GM19239 (cell line): Measurements from ENCODE around the gene LRRC14B.

Experiments used
- DNase-seq: peaks from one replicate; pipeline ENCODE4 v3.0.0; 2011; ENCODE audit warnings: low spot score; ENCODE audit not compliant: insufficient read length
- FAIRE-seq: peaks from 2 replicates; lab custom pipeline; 2011; peaks lifted over from hg19 to GRCh38; lab: Jason Lieb, UNC

The LRRC14B gene

DNA sequence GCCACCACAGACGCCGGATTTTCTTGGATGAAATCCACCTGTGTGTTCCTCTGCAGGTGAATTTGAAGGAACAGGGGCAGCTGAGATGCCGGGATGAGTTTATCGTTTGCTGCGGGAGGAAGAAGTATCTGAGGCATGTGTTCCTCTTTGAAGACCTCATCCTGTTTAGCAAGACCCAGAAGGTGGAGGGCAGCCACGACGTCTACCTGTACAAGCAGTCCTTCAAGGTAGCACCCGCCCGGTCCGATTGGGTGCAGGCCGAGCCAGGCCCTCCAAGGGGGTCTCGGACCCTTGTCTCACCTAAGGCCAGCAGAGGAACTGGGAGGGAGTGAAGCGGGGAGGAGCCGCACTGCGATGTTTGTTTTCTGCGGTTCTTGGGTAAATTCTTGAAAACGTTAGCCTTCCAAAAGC, 18.4 kb upstream of the LRRC14B start:
- no peak for FAIRE-seq
- no peak for DNase-seq

- no peak for FAIRE-seq
Observed at GRCh38 chr5:173392-174290, 17.7 kb upstream of the LRRC14B start.

GRCh38 chr5:174291-174600, 17.0 kb upstream of the LRRC14B start:
- FAIRE-seq, result no peak
- no peak for DNase-seq

More at GRCh38 chr5:173392-174290, 17.7 kb upstream of the LRRC14B start:
- DNase-seq, result no peak

DNA sequence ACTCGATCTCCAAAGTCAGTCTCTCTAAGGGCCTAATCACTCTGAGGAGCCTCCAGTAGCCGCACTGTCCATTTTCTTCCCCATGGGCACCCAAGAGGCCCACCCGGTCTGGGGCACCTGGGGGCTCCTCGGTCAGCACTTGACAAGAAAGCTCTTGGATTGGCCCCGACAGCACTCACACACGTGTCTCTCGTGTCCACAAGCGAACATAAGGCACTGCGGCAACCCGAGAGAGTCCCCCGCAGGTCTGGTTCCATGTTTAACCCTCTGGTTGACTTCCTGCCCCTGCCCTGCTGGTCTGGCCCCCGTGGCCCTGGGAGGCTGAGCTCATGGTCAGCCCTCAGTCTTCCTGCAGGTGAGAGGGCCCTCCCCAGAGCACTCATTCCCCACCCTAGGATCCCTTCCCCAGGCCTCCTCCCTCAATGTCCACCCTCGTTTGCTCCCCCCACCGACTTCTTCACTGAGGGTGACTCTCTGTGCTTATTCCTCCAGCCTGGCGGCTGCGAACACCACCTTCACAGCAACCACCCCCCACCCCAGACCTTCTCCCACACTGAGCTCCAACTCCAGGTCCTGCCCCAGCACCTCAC, 16.3 kb upstream of the LRRC14B start:
- DNase-seq (no peak), FAIRE-seq (no peak)

- DNase-seq (no peak), FAIRE-seq (no peak)
Observed at GRCh38 chr5:176296-176823, 14.9 kb upstream of the LRRC14B start.

GRCh38 chr5:178110-178509, 13.2 kb upstream of the LRRC14B start:
- DNase-seq (no peak), FAIRE-seq (no peak)

- DNase-seq, result no peak
- FAIRE-seq, result no peak
Observed at GRCh38 chr5:179401-179800, 11.9 kb upstream of the LRRC14B start.

DNA sequence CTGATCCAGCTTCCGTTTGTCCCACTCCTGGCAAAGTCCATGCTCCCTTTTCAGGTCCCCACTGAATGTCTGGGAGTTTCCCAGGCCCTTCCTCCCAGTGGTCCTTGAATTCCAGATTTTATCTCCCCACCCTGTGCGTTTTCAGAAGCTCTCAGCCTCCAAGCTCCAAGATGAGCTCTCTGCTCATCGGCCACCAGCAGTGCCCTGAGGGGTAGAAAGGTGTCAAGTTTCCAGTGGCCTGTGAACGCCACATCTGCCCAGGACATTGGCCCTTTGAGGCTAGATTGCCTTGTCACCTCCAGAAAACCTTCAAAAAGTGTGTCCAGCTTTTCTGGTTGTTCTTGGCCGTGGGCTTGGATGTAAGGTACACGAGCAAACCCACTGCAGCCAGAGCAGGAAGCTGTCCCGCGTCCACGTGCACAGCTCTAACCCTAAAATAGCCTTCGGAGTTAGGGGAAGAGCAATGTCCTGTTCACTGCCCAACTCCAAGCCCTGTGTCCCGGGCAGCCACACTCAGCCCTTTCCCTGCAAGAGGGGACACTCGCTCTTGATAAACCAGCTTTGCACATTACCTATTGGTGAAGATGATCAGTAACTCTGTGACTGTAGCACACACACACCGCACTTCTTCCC, 10.9 kb upstream of the LRRC14B start:
- FAIRE-seq, result no peak

GRCh38 chr5:181160-181559, 10.1 kb upstream of the LRRC14B start:
- DNase-seq, result no peak
- FAIRE-seq, result no peak

More for the DNA sequence above, 10.9 kb upstream of the LRRC14B start:
- DNase-seq, result no peak

DNA sequence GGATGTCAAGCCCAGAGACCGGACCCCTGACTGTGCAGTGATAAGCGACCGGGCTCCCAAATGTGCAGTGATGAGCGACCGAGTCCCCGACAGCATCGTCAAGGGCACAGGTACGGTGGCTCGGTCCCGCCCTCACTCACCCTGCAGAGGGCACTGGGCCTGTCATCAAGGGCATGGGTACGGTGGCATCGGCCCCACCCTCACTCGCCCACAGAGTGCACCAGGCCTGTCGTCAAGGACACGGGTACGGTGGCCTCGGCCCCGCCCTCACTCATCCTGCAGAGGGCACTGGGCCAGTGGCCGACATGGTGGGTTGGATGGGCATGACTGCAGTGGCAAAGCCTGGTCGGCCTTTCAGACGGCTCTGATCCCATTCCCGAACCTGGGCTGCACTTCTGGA, 9.7 kb upstream of the LRRC14B start:
- FAIRE-seq, result no peak
- no peak for DNase-seq

DNA sequence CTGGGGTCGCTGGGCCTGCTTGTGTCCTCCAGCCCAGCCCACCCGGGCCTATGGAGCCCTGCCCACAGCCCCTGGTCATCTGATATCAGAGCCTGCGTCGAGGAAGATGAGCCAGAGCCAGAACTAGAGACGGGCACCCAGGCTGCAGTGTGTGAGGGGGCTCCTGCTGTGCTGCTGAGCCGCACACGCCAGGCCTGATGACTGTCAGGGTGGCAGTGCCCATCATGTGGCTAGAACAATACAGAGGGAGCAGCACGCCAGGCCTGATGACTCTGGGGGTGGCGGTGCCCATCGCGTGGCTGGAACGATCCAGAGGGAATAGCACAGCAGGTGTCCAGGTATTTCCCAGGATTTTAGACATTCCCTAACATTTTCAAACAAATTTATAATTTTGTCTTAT, 9.2 kb upstream of the LRRC14B start:
- FAIRE-seq (no peak), DNase-seq (no peak)

- FAIRE-seq, result no peak
- no peak for DNase-seq
Observed at GRCh38 chr5:184471-184870, 6.8 kb upstream of the LRRC14B start.

DNA sequence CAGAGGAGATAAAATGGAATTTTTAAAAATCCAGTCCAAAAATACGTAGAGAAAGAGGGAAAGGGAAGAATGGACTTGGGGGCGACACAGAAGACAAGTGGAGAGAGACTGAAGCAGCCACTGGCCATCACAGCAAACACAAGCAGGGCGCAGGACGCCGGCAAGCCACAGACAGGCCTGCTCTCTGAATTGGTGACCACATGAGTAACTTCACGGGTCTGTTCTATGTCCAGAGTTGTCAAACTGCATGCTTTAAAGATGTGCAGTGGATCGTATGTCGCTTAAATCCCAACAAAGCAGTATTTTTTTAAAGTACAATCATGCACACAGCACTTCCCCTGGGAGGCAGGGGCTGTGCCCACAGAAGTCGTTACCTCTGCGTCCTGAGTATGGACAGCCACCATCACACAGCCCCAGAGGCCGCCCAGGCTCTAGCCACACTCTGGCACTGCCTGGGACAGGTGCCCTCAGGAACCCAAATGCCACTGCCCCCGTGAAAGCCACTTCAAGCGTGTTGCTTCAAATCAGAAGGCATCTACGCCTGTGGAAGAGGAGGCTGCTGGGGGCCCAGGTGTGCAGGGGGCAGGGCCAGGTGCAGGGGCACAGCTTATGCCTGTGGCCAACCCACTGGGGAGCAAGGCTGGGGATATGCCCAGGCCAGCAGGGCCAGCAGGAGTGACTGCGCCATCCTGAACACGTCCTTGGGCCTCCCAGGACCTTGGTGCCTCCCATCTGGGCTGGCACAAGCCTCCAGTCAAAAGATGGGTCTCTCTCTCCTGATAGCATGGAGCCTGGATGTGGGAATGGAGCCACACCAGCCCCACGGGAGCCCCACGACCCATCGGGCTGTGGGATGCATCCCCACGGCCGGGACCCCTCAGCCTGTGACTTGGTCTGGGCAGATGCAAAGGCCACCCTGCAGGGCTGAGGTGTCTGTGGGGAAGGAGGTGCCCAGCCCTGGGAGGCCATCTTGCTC, 5.9 kb upstream of the LRRC14B start:
- FAIRE-seq (no peak), DNase-seq (no peak)

DNA sequence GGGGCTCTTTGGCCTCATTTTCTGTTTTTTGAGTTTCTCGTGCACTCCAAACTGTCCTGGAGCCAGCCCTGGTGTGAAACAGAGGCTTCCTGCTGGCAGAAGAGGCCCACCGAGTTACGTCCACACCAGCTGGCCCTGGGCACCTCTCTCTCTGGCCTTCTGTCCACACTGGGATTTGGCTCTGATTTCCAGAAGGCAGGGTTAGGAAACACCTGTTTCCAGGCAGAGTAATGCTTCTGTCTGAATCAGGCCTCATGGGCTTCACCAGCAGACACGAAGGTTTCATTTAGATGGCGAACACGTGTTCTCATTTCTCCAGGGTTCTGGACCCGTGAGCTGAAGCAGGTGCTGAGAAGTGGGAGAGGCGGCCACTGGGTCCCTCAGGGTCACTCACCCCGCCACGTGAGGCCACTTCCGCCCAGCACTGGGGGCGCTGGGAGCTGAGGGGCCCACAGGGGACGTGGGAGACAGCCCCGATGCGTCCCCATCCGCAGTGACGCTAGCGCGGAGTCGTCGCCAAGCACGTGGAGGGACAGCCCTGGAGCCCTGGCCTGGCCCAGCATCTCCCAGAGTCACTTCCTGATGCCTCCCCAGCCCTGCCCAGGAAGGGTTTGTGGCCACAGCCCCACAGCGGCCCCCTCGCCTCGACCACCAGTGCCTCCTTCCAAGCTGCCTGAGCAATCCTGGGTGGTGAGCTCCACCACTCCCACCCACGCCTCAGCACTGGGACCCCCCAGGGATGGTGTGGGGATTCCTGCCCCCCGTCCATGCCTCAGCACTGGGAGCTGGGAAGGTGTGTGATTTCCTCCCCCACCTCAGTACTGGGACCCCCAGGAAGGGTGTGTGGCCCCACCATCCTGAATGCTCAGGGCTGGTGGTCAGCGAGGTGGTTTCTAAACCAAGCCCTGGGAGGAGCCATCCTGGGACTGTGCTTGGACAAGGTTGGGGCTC, 4.9 kb upstream of the LRRC14B start:
- no peak for FAIRE-seq
- DNase-seq, result no peak

GRCh38 chr5:187042-187431, 4.3 kb upstream of the LRRC14B start:
- FAIRE-seq (no peak), DNase-seq (no peak)

- FAIRE-seq (no peak), DNase-seq (no peak)
Observed at GRCh38 chr5:187617-188451, 3.5 kb upstream of the LRRC14B start.

DNA sequence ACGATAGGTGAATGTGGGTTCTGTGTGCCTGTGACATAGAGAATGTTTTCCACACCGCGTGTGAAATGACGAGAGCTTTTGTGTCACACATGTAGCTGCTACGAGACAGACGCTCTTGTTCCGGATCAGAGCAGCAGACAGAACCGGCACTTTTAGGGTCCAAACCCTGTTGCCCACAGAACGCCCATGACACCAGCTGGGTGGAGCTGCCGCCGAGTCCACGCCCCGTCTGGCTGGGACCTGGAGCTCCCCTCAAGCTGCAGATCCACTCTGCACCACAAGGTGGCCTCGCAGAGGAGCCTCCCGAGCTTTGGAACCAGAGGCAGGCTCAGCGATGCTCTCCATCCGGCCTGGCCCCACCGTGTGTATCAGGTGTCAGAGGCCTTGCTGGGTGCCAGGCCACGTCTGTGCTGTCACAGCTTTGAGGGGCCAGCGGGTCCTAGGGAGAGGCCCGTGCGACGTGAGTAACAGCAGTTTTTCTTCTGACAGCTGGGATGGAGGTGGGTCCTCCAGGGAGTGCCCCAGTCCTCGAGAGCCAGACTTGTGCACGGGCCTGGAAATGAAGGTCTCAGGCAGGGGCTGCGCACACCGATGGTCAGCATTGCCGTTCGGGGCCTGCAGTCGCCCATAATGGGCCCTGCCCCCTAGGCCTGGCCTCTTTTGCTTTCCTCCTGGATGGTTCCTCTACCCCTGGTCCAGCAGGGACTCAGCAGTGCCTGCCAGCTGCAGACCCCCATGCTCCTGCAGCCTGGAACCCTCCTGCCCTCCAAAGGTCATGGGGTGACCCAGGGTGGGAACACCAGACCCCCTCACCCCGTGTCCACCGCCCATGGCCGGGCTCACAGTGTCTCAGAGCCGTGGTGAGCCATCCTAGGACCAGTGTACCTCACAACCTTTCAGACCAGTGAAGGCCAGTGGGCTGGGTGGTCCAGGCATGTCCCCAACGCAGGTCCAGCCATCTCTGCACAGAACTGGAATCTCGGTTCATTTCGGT, 2.5 kb upstream of the LRRC14B start:
- FAIRE-seq (peak; percentile 92), DNase-seq (peak; percentile 99)
